GM19099 (cell line): ENCODE measurements around the gene PPP2R5C.

Experiments
- POLR2A ChIP-seq: IDR thresholded peaks from 3 replicates; pipeline ENCODE4 v1.6.1; 2011; ENCODE audit warnings: low read depth; ENCODE audit not compliant: insufficient read length; ENCODE audit errors: extremely low read depth

The PPP2R5C gene

GRCh38 chr14:101851183-101851582 lies 89.7 kb downstream of the PPP2R5C start:
- no peak for TF ChIP-seq POLR2A

- TF ChIP-seq POLR2A = no peak
Measured at GRCh38 chr14:101851736-101852405, 90.4 kb downstream of the PPP2R5C start.

- no peak for TF ChIP-seq POLR2A
Measured at GRCh38 chr14:101852785-101853184, 91.3 kb downstream of the PPP2R5C start.

- TF ChIP-seq POLR2A = no peak
Measured at GRCh38 chr14:101853455-101854018, 92.0 kb downstream of the PPP2R5C start.

- TF ChIP-seq POLR2A = no peak
Measured at GRCh38 chr14:101854366-101854765, 92.9 kb downstream of the PPP2R5C start.

- no peak for TF ChIP-seq POLR2A
Measured at GRCh38 chr14:101855958-101856357, 94.4 kb downstream of the PPP2R5C start.

GRCh38 chr14:101856536-101856935 lies 95.0 kb downstream of the PPP2R5C start:
- TF ChIP-seq POLR2A = no peak

- TF ChIP-seq POLR2A = no peak
Measured at GRCh38 chr14:101857226-101857625, 95.7 kb downstream of the PPP2R5C start.

- TF ChIP-seq POLR2A = no peak
Measured at GRCh38 chr14:101858791-101859537, 97.5 kb downstream of the PPP2R5C start.

GRCh38 chr14:101859538-101859902 lies 98.0 kb downstream of the PPP2R5C start:
- no peak for TF ChIP-seq POLR2A

GRCh38 chr14:101859958-101860357 lies 98.4 kb downstream of the PPP2R5C start:
- no peak for TF ChIP-seq POLR2A

GRCh38 chr14:101861464-101861863 lies 100.0 kb downstream of the PPP2R5C start:
- no peak for TF ChIP-seq POLR2A

- TF ChIP-seq POLR2A = no peak
Measured at GRCh38 chr14:101862177-101862576, 100.7 kb downstream of the PPP2R5C start.

- TF ChIP-seq POLR2A = no peak
Measured at GRCh38 chr14:101862711-101863110, 101.2 kb downstream of the PPP2R5C start.

GRCh38 chr14:101865288-101865687 lies 103.8 kb downstream of the PPP2R5C start:
- no peak for TF ChIP-seq POLR2A

GRCh38 chr14:101867854-101868253 lies 106.3 kb downstream of the PPP2R5C start:
- no peak for TF ChIP-seq POLR2A
